SK-N-SH treated with all-trans-retinoic acid at 6 μM for 48 hours (cell line): ENCODE data around the gene CBR1.

ENCODE experiments used
- ARNTL ChIP-seq: fragments of 450-650 bp; formaldehyde crosslinking; IDR thresholded peaks from 2 replicates; pipeline ENCODE4 v1.5.0; 2020; ENCODE audit warnings: low read depth, mild to moderate bottlenecking, moderate library complexity, borderline replicate concordance
- CSDC2 ChIP-seq: fragments of 250-450 bp; sonication (Bioruptor Pico); IDR thresholded peaks from 2 replicates; pipeline ENCODE4 v1.5.0; 2020; ENCODE audit warnings: mild to moderate bottlenecking, moderate library complexity
- ESRRG ChIP-seq: fragments of 250-450 bp; sonication (Bioruptor Pico); IDR thresholded peaks from 2 replicates; pipeline ENCODE4 v1.6.1; 2021; ENCODE audit warnings: mild to moderate bottlenecking
- ZFP30 ChIP-seq: fragments of 450-650 bp; formaldehyde crosslinking; IDR thresholded peaks from 2 replicates; pipeline ENCODE4 v1.5.0; 2022; ENCODE audit warnings: mild to moderate bottlenecking, moderate library complexity
- TF ChIP-seq, protein P1 (sequence below): fragments of 250-450 bp; sonication (Bioruptor Pico); IDR thresholded peaks from 2 replicates; pipeline ENCODE4 v1.8.0; 2020; ENCODE audit warnings: mild to moderate bottlenecking, moderate library complexity, borderline replicate concordance

DNA sequence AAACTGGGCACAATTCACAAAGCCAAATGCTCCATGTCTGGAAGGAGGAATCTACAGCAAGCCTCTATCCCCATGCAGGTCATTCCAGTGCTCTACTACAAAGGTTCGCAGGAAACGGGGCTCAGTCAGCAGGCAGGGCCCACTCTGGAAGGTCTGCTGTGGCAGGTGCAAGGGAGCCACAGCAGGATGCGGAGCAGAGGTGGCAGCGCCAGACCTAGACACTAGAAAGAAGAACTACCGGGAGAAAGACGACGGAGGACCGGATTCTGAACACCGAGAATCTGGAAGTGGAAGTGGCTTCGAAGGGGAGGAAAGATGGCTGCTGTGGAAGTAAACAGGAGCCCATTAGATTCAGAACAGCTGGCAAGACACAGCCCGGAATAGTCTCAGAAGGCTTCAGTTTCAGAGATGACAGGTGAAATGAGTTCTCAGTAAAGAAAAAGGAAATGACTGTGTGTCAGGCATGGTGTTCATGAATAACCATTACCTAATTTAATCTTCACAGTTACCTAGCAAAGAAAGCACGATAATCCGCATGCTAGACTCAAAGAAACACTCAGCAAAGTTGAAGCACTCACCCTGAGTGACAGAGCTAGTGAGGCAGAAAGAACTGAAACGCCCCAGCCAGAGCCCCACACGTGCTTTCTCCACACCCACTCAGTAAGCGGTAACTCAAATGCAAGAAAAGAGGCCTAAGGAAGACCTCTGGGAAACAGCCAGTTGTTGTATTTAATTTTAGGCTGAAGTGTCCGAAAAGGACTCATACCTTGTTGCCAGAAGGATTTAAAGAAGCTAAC, 30.9 kb upstream of the CBR1 start:
- TF ChIP-seq ESRRG: no peak
- TF ChIP-seq, protein P1, sequence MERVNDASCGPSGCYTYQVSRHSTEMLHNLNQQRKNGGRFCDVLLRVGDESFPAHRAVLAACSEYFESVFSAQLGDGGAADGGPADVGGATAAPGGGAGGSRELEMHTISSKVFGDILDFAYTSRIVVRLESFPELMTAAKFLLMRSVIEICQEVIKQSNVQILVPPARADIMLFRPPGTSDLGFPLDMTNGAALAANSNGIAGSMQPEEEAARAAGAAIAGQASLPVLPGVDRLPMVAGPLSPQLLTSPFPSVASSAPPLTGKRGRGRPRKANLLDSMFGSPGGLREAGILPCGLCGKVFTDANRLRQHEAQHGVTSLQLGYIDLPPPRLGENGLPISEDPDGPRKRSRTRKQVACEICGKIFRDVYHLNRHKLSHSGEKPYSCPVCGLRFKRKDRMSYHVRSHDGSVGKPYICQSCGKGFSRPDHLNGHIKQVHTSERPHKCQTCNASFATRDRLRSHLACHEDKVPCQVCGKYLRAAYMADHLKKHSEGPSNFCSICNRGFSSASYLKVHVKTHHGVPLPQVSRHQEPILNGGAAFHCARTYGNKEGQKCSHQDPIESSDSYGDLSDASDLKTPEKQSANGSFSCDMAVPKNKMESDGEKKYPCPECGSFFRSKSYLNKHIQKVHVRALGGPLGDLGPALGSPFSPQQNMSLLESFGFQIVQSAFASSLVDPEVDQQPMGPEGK (CRISPR knock-in tag): no peak
- TF ChIP-seq CSDC2 (CRISPR knock-in tag): no peak
- no peak for TF ChIP-seq ZFP30 (CRISPR knock-in tag)
- no peak for TF ChIP-seq ARNTL
